H1 (cell line): ENCODE measurements around the gene TCIRG1. TPM values are rescaled to one million over a fixed set of nuclear protein-coding genes. Genes with fewer than 3 reads are reported as not detected.

ENCODE experiments used
- CTCF ChIA-PET: fragments of 300-600 bp; sonication (Branson Sonifier 250); formaldehyde crosslinking; loops from one replicate; lab custom pipeline; 2021; ENCODE audit not compliant: partially characterized antibody; lab: Charles Lee
- POLR2A ChIA-PET: fragments of 300-600 bp; sonication (Branson Sonifier 250); formaldehyde crosslinking; loops from one replicate; lab custom pipeline; 2021; ENCODE audit warnings: inconsistent platforms; ENCODE audit not compliant: partially characterized antibody; lab: Charles Lee
- DNase-seq, 2 experiments: peaks; one replicate each; pipeline versions ENCODE4 v3.0.0 to v3.0.0-alpha.2; 2010 to 2022; ENCODE audit warnings: low spot score in 2 of 2, low read depth in 1 of 2, mixed read lengths in 1 of 2
- FAIRE-seq: peaks from 2 replicates; lab custom pipeline; 2011; peaks lifted over from hg19 to GRCh38; lab: Jason Lieb, UNC
- H2AFZ ChIP-seq: 2 replicates; pipeline ENCODE4 v1.8.1; 2012; ENCODE audit warnings: low read length, inconsistent platforms
- H2AK5ac ChIP-seq: 2 replicates; pipeline ENCODE4 v1.6.1; 2013; ENCODE audit warnings: low read depth, low read length
- H2BK120ac ChIP-seq: replicated peaks from 2 replicates; pipeline ENCODE3; 2013; ENCODE audit warnings: low read depth, low read length, inconsistent platforms
- H2BK12ac ChIP-seq: 2 replicates; pipeline ENCODE4 v1.6.1; 2013; ENCODE audit warnings: low read depth, low read length
- H2BK15ac ChIP-seq: 2 replicates; pipeline ENCODE4 v1.6.1; 2013; ENCODE audit warnings: low read length
- H2BK20ac ChIP-seq: 2 replicates; pipeline ENCODE4 v1.6.1; 2013; ENCODE audit warnings: low read length
- H2BK5ac ChIP-seq: 2 replicates; pipeline ENCODE4 v1.6.1; 2013; ENCODE audit warnings: low read depth, low read length
- H3K14ac ChIP-seq: 2 replicates; pipeline ENCODE4 v1.6.1; 2013; ENCODE audit warnings: inconsistent platforms; ENCODE audit not compliant: insufficient read length
- H3K18ac ChIP-seq: 2 replicates; pipeline ENCODE4 v1.6.1; 2013; ENCODE audit warnings: low read length; ENCODE audit errors: extremely low read depth
- H3K23ac ChIP-seq: 2 replicates; pipeline ENCODE4 v1.6.1; 2013; ENCODE audit warnings: inconsistent platforms; ENCODE audit not compliant: insufficient read length
- H3K23me2 ChIP-seq: 2 replicates; pipeline ENCODE4 v1.6.1; 2013; ENCODE audit warnings: low read depth, low read length
- H3K27ac ChIP-seq: 2 replicates; pipeline ENCODE4 v1.6.1; 2011; ENCODE audit warnings: low read depth, low read length, inconsistent platforms
- H3K27me3 ChIP-seq, 4 experiments: replicated peaks in 1 of 4; 1 replicate in 1 of 4; 2 replicates in 3 of 4; pipeline versions ENCODE4 v1.6.1 to v1.8.1; 2011 to 2013; ENCODE audit warnings: low read length in 3 of 4, mild to moderate bottlenecking in 3 of 4, inconsistent platforms in 2 of 4, mixed read lengths in 2 of 4, moderate library complexity in 1 of 4; ENCODE audit not compliant: control insufficient read depth in 3 of 4, insufficient read depth in 3 of 4; ENCODE audit errors: extremely low read depth in 1 of 4
- H3K36me3 ChIP-seq, 4 experiments: 2 replicates each; pipeline versions ENCODE4 v1.6.1 to v1.8.1; 2011 to 2013; ENCODE audit warnings: mild to moderate bottlenecking in 4 of 4, low read length in 3 of 4, moderate library complexity in 2 of 4, control low read depth in 1 of 4, inconsistent platforms in 1 of 4; ENCODE audit not compliant: insufficient read depth in 4 of 4, control insufficient read depth in 2 of 4
- H3K4ac ChIP-seq: replicated peaks from 2 replicates; pipeline ENCODE3; 2013; ENCODE audit warnings: low read length, low read depth, mixed read lengths, inconsistent platforms; ENCODE audit not compliant: insufficient read length
- H3K4me1 ChIP-seq, 4 experiments: replicated peaks in 1 of 4; 1 replicate in 1 of 4; 2 replicates in 3 of 4; pipeline versions ENCODE4 v1.6.1 to v1.8.1; 2011 to 2013; ENCODE audit warnings: low read length in 3 of 4, inconsistent platforms in 2 of 4, mixed read lengths in 1 of 4; ENCODE audit not compliant: insufficient read depth in 4 of 4, control insufficient read depth in 3 of 4
- H3K4me2 ChIP-seq, 2 experiments: 2 replicates each; pipeline versions ENCODE4 v1.6.1 to v1.8.1; 2011 to 2013; ENCODE audit warnings: low read depth in 2 of 2, low read length in 2 of 2, control low read depth in 1 of 2, inconsistent platforms in 1 of 2, mild to moderate bottlenecking in 1 of 2; ENCODE audit not compliant: insufficient read depth in 1 of 2
- H3K4me3 ChIP-seq, 4 experiments: fragments of 200-600, 300-600 bp in 1 of 4; sonication (generic), shearing (Covaris generic), sonication (Bioruptor Twin) in 1 of 4; 2 replicates each; pipeline versions ENCODE4 v1.5.1 to v1.8.1; 2011 to 2016; ENCODE audit warnings: low read length in 4 of 4, low read depth in 3 of 4, control low read depth in 2 of 4, inconsistent platforms in 2 of 4, mild to moderate bottlenecking in 2 of 4, mixed read lengths in 1 of 4, moderate library complexity in 1 of 4; ENCODE audit not compliant: insufficient read depth in 2 of 4; ENCODE audit errors: extremely low read depth in 1 of 4
- H3K56ac ChIP-seq: replicated peaks from 2 replicates; pipeline ENCODE3; 2013; ENCODE audit warnings: low read depth, mild to moderate bottlenecking, mixed read lengths, low read length, inconsistent platforms; ENCODE audit not compliant: insufficient read length
- H3K79me1 ChIP-seq: 2 replicates; pipeline ENCODE4 v1.6.1; 2013; ENCODE audit warnings: low read depth, low read length, control low read depth
- H3K79me2 ChIP-seq, 2 experiments: 2 replicates each; pipeline versions ENCODE4 v1.6.1 to v1.8.1; 2012 to 2013; ENCODE audit warnings: low read length in 2 of 2, mild to moderate bottlenecking in 2 of 2, inconsistent platforms in 1 of 2; ENCODE audit not compliant: insufficient read depth in 2 of 2, control insufficient read depth in 1 of 2
- H3K9ac ChIP-seq, 4 experiments: replicated peaks in 1 of 4; 1 replicate in 1 of 4; 2 replicates in 3 of 4; pipeline versions ENCODE4 v1.6.1 to v1.8.1; 2011 to 2013; ENCODE audit warnings: low read depth in 3 of 4, low read length in 3 of 4, control low read depth in 2 of 4, mild to moderate bottlenecking in 2 of 4, moderate library complexity in 2 of 4, inconsistent platforms in 1 of 4; ENCODE audit errors: extremely low read depth in 1 of 4
- H3K9me3 ChIP-seq, 2 experiments: 2 replicates each; pipeline versions ENCODE4 v1.6.1 to v1.8.1; 2012 to 2013; ENCODE audit warnings: mild to moderate bottlenecking in 2 of 2, moderate library complexity in 2 of 2, control low read depth in 1 of 2, inconsistent platforms in 1 of 2, low read depth in 1 of 2, low read length in 1 of 2, mixed read lengths in 1 of 2; ENCODE audit not compliant: insufficient read depth in 2 of 2
- H4K20me1 ChIP-seq, 2 experiments: replicated peaks in 1 of 2; 2 replicates each; pipeline versions ENCODE3 to v1.8.1; 2011 to 2013; ENCODE audit warnings: inconsistent platforms in 2 of 2, low read length in 2 of 2, mild to moderate bottlenecking in 1 of 2; ENCODE audit not compliant: insufficient read depth in 2 of 2, control insufficient read depth in 1 of 2
- H4K5ac ChIP-seq: 2 replicates; pipeline ENCODE4 v1.6.1; 2013; ENCODE audit warnings: low read length, low read depth, mixed read lengths, inconsistent platforms; ENCODE audit not compliant: insufficient read length
- H4K8ac ChIP-seq: 2 replicates; pipeline ENCODE4 v1.8.0; 2013; ENCODE audit warnings: mild to moderate bottlenecking, moderate library complexity, low read length, inconsistent platforms; ENCODE audit not compliant: insufficient read depth; ENCODE audit errors: extremely low read depth
- H4K91ac ChIP-seq: replicated peaks from 2 replicates; pipeline ENCODE3; 2013; ENCODE audit warnings: low read length, mixed read lengths, inconsistent platforms; ENCODE audit not compliant: insufficient read length
- ATF2 ChIP-seq: IDR thresholded peaks from 2 replicates; pipeline ENCODE4 v1.6.1; 2012; ENCODE audit warnings: low read length, inconsistent platforms
- CEBPB ChIP-seq: IDR thresholded peaks from 2 replicates; pipeline ENCODE4 v1.6.1; 2012; ENCODE audit warnings: low read depth, low read length
- E2F6 ChIP-seq: IDR thresholded peaks from 2 replicates; pipeline ENCODE4 v1.6.1; 2012; ENCODE audit warnings: inconsistent platforms
- JUND ChIP-seq: IDR thresholded peaks from 2 replicates; pipeline ENCODE4 v1.6.1; 2011; ENCODE audit warnings: mild to moderate bottlenecking, improper control_type of control experiment, low read length
- NANOG ChIP-seq: IDR thresholded peaks from 2 replicates; pipeline ENCODE4 v1.6.1; 2011; ENCODE audit warnings: low read length, low read depth, mild to moderate bottlenecking, inconsistent platforms; ENCODE audit not compliant: insufficient read depth, poor library complexity, severe bottlenecking
- RXRA ChIP-seq: IDR thresholded peaks from 2 replicates; pipeline ENCODE4 v1.6.1; 2011; ENCODE audit warnings: low read depth, mild to moderate bottlenecking, low read length, moderate library complexity; ENCODE audit not compliant: insufficient read depth
- SIX5 ChIP-seq: IDR thresholded peaks from 2 replicates; pipeline ENCODE4 v1.6.1; 2011; ENCODE audit warnings: mild to moderate bottlenecking, low read depth, low read length
- SP1 ChIP-seq: IDR thresholded peaks from 2 replicates; pipeline ENCODE4 v1.6.1; 2011; ENCODE audit warnings: low read depth, low read length
- TAF7 ChIP-seq: optimal IDR thresholded peaks from 2 replicates; pipeline ENCODE3; 2011; ENCODE audit warnings: low read depth, mild to moderate bottlenecking, inconsistent platforms, low read length, moderate library complexity, borderline replicate concordance
- WGBS, 2 experiments: shearing (Covaris generic) in 1 of 2; methylation state at CpG; one replicate each; pipeline versions ENCODE4 v1.1.6 to v1.1.7; 2013 to 2015; ENCODE audit warnings: low lambda C conversion rate in 2 of 2, mixed read lengths in 2 of 2, inconsistent platforms in 1 of 2, low coverage in 1 of 2, missing lambda C conversion rate in 1 of 2; ENCODE audit not compliant: insufficient replicate concordance in 2 of 2, insufficient coverage in 1 of 2, insufficient read length in 1 of 2; ENCODE audit errors: extremely low coverage in 1 of 2, missing lambda C conversion rate in 1 of 2; 5-methylcytosine and 5-hydroxymethylcytosine counted together
- polyA plus RNA-seq, 7 experiments: library from polyadenylated mRNA; depleted of rRNA in 3 of 7; stranded (reverse) in 5 of 7; unstranded in 2 of 7; fragments of >200 nt in 5 of 7; fragments of 200-250 nt in 2 of 7; gene quantifications; 1 replicate in 5 of 7; 2 replicates in 1 of 7; 4 replicates in 1 of 7; pipeline versions ENCODE4 v1.2.1 to v1.2.3, GENCODE V29; 2011 to 2013; ENCODE audit warnings: missing spikeins in 2 of 7, mixed read lengths in 2 of 7
- total RNA-seq: library from RNA; stranded (reverse); fragmentation: NEBNext Ultra II Directional; extraction: Animal tissue kit (Norgen Biotek cat#: 25700); gene quantifications from 2 replicates; pipeline ENCODE4 v1.2.1, GENCODE V29; 2021

TCIRG1 gene
- total and polyA plus RNA-seq, 2 of the 8 experiments (the other 6 are each of a cell fraction or from before 2014, with no cell fraction given): 25.3 to 39.6 TPM

- H2BK15ac ChIP-seq: peak overlapping the region; percentile 72; the same call in 1 of the 2 replicates
- FAIRE-seq (no peak), DNase-seq (no peak)
- H3K79me2 ChIP-seq: no peaks in the 10 kb centered on the region
- H4K5ac ChIP-seq: no peak overlapping the region
- H4K20me1 ChIP-seq: no peaks in the 10 kb centered on the region
- H4K8ac ChIP-seq: peak overlapping the region; percentile 15
- POLR2A ChIA-PET: interaction anchor here (0.7 to 3.3 kb wide), 5 partner anchors 9 to 41 kb away, joined by 3 to 17 read pairs (median 3); partner anchors contain the start of gene TCIRG1
- no peak overlapping the region for H3K9ac ChIP-seq
- no peaks in the 10 kb centered on the region for H3K9me3 ChIP-seq
- H3K4ac ChIP-seq: no peak overlapping the region
- WGBS, 2 experiments: 88% methylated on average over 16 of the region's 16 CpGs; no CpG with 5 or more reads in 1 of the 2 experiments
- no peaks in the 10 kb centered on the region for H3K79me1 ChIP-seq
- no peaks in the 10 kb centered on the region for H3K23me2 ChIP-seq
- no peak overlapping the region for H4K91ac ChIP-seq
- no peak overlapping the region for H3K23ac ChIP-seq
- no peak overlapping the region for H2BK5ac ChIP-seq
- no peak overlapping the region for H2BK12ac ChIP-seq
- no peak overlapping the region for H3K56ac ChIP-seq
- peak overlapping the region in 1 of 2 experiments; percentile 21; a peak in 1 of 4 replicates for H3K4me2 ChIP-seq
- H3K27ac ChIP-seq: no peak overlapping the region
- H3K18ac ChIP-seq: no peak overlapping the region
- no peak overlapping the region for H2BK120ac ChIP-seq
- H3K36me3 ChIP-seq: no peaks in the 10 kb centered on the region
- no peak overlapping the region for H3K4me3 ChIP-seq
- H2AK5ac ChIP-seq: no peak overlapping the region
- no peaks in the 10 kb centered on the region for H3K27me3 ChIP-seq
- no peak overlapping the region for H2AFZ ChIP-seq
- H3K14ac ChIP-seq: no peak overlapping the region
- H3K4me1 ChIP-seq: peaks cover 0 to 15% (median 12%) of the 10 kb centered on the region in 4 experiments; a peak in 6 of 7 replicates
- H2BK20ac ChIP-seq: no peak overlapping the region
- CTCF ChIA-PET: interaction anchor here (0.6 to 4.6 kb wide), 6 partner anchors 9 to 1630 kb away, joined by 3 to 40 read pairs (median 3); partner anchors contain the start of gene NDUFS8
- no peak for TF ChIP-seq E2F6
- TF ChIP-seq TAF7: no peak
- TF ChIP-seq JUND: no peak
- TF ChIP-seq SP1: no peak
- no peak for TF ChIP-seq RXRA
- no peak for TF ChIP-seq ATF2
- TF ChIP-seq SIX5: no peak
- TF ChIP-seq CEBPB: no peak
- no peak for TF ChIP-seq NANOG
Observed at GRCh38 chr11:68011051-68011943, 27.5 kb upstream of the TCIRG1 start.
